Type B pancreatic cell (in vitro differentiated cells): ENCODE data around the gene IPO9. TPM values are rescaled to one million over a fixed set of nuclear protein-coding genes. Genes with fewer than 3 reads are reported as not detected.

Experiments
- DNase-seq: peaks from one replicate; pipeline ENCODE4 v3.0.0; 2021; ENCODE audit warnings: mixed read lengths; ENCODE audit not compliant: unreplicated experiment; ENCODE audit errors: extremely low spot score
- H3K27ac Mint-ChIP-seq: 2 replicates; pipeline ENCODE4 v1.8.0; 2021; ENCODE audit warnings: mild to moderate bottlenecking, mixed read lengths
- H3K27me3 Mint-ChIP-seq: 2 replicates; pipeline ENCODE4 v1.8.0; 2021; ENCODE audit warnings: mixed read lengths
- H3K36me3 Mint-ChIP-seq: 2 replicates; pipeline ENCODE4 v1.8.0; 2021; ENCODE audit warnings: mixed read lengths
- H3K4me1 Mint-ChIP-seq: one replicate; pipeline ENCODE4 v1.8.0; 2021; ENCODE audit warnings: mixed read lengths; ENCODE audit not compliant: unreplicated experiment
- H3K4me3 Mint-ChIP-seq: 2 replicates; pipeline ENCODE4 v1.8.0; 2021; ENCODE audit warnings: mild to moderate bottlenecking, mixed read lengths
- H3K9me3 Mint-ChIP-seq: 2 replicates; pipeline ENCODE4 v1.8.0; 2021; ENCODE audit warnings: mixed read lengths
- total RNA-seq: library from RNA; stranded (reverse); gene quantifications from 2 replicates; pipeline ENCODE4 v1.2.1, GENCODE V29; 2021; ENCODE audit warnings: low replicate concordance
- TF ChIP-seq, protein P1 (sequence below): fragments of 200-600 bp; sonication (generic); conservative IDR thresholded peaks from 2 replicates; pipeline ENCODE4 v1.5.0; 2021; ENCODE audit warnings: antibody characterized with exemption, mild to moderate bottlenecking

Gene IPO9
- total RNA-seq, 1 donor from 2014 or later, result 92.4 TPM

DNA sequence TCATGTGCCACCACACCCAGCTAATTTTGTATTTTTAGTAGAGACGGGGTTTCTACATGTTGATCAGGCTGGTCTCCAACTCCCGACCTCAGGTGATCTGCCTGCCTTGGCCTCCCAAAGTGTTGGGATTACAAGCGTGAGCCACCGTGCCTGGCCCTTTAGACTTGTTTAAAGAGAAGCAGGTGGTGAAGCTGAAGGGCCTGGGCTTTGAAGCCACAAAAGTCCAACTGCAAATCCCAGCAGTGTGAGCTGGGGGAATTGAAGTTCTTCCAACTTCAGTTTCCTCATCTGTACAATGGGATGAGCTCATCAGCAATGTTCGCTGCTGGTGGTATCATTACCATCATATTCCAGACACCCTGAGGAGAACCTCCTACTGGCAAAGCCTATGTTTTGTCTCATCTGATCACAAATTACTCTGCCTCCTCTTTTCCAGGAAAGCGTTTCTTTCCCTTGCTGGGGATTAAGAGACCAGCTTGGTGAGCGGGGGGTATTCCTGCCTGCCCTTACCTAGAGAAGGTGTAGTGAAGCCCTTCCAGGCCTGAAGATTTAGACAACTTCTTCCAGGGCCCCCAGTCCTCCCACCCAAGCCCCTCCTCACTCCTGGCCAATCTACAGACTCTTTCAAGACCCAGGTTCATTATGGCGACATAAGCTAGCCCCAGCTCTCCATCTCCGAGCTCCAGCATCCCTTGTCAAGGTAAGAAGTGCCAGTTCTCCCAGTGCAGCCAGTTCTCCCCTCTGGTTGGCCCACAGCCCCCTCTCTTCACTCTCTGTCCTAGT is 57.3 kb downstream of the IPO9 start:
- Mint-ChIP-seq H3K4me1 (peaks cover 5% of the 10 kb centered on the region), H3K27ac (peak overlapping the region; percentile 18), H3K27me3 (peaks cover 34% of the 10 kb centered on the region), H3K4me3 (no peak overlapping the region), H3K36me3 (no peaks in the 10 kb centered on the region), H3K9me3 (no peaks in the 10 kb centered on the region)
- no peak for DNase-seq
- TF ChIP-seq, protein P1, sequence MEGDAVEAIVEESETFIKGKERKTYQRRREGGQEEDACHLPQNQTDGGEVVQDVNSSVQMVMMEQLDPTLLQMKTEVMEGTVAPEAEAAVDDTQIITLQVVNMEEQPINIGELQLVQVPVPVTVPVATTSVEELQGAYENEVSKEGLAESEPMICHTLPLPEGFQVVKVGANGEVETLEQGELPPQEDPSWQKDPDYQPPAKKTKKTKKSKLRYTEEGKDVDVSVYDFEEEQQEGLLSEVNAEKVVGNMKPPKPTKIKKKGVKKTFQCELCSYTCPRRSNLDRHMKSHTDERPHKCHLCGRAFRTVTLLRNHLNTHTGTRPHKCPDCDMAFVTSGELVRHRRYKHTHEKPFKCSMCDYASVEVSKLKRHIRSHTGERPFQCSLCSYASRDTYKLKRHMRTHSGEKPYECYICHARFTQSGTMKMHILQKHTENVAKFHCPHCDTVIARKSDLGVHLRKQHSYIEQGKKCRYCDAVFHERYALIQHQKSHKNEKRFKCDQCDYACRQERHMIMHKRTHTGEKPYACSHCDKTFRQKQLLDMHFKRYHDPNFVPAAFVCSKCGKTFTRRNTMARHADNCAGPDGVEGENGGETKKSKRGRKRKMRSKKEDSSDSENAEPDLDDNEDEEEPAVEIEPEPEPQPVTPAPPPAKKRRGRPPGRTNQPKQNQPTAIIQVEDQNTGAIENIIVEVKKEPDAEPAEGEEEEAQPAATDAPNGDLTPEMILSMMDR, result no peak

DNA sequence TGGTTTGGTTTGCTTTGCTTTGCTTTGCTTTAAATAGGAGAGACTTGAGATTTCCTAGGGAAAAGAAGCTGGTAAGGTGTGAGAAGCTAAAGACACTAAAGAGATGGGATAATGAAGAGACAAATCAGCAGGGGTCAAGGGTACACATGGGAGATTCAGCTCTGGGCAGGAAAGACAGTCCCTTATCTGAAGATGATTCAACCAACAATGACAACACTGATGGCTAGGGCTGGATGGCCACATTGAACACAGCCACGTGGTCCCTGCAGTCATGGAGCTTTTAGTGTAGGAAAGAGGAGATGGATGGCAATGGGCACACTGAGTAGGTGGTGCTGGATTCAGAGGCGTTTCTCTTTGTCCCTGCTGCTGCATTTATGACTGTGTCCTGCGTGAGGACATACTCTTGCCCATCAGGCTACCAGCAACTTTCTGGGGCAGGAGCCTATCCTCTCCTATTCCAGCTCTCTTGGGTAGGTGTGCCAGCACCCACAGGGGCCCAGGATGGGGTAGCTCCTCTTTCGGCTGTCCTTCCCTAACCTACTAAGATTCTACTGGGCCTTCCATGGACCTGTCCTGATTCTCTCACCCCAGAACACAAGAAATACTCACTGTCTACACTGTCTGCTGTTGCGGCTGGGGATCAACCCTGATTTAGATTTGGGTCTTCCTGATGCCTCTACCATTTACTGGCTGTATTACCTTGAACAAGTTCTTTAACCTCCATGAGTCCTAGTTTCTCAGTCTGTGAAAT is 58.3 kb downstream of the IPO9 start:
- Mint-ChIP-seq H3K4me3 (peak overlapping the region; percentile 81), H3K36me3 (no peaks in the 10 kb centered on the region), H3K9me3 (no peaks in the 10 kb centered on the region), H3K27me3 (peaks cover 34% of the 10 kb centered on the region), H3K4me1 (no peaks in the 10 kb centered on the region), H3K27ac (no peak overlapping the region)
- TF ChIP-seq, protein P1, result no peak
- DNase-seq, result no peak

DNA sequence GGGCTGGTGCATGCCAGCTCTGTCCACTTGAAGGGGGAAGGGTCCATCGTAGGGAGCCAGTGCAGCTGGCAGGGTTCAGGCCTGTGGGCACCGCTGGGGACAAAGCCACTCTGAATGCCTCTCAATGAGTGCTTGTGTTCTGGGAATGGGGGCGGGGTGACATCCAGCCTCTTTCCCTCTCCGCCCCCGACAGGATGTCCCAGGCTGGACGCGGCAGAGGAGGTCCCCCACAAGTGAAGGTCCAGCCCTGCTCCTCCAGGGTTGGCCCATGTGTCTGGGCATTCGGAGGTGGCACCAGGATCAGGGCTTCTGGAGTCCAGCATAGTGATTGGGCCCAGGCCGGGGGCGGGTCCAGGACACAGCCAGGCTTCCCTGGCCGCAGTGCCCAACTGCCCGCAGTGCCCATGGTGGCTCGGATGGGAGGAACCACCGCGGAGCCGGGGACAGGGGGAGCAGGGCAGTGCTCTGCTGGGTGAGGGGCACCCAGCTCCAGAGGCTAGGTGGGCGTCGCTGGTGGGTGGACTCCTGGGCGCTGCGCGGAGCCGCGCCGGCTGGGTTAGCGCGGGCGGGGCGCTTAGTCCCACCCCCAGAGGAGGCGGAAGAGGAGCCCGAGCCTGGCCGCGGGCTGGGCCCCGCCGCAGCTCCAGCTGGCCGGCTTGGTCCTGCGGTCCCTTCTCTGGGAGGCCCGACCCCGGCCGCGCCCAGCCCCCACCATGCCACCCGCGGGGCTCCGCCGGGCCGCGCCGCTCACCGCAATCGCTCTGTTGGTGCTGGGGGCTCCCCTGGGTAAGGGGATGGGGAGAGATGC is 59.5 kb downstream of the IPO9 start, which contains the start of gene SHISA4:
SHISA4 (plus strand) TSS at position 617 of the 808 bp plus-strand sequence; CDS start at position 714, 97 bp downstream.
- Mint-ChIP-seq H3K36me3 (no peaks in the 10 kb centered on the region), H3K27ac (no peak within 1 kb of the TSS), H3K4me1 (no peaks in the 10 kb centered on the region), H3K9me3 (no peaks in the 10 kb centered on the region), H3K27me3 (peaks cover 34% of the 10 kb centered on the region), H3K4me3 (peak within 1 kb of the TSS; percentile 86)
- TF ChIP-seq, protein P1, result no peak
- DNase-seq, result peak; percentile 75

DNA sequence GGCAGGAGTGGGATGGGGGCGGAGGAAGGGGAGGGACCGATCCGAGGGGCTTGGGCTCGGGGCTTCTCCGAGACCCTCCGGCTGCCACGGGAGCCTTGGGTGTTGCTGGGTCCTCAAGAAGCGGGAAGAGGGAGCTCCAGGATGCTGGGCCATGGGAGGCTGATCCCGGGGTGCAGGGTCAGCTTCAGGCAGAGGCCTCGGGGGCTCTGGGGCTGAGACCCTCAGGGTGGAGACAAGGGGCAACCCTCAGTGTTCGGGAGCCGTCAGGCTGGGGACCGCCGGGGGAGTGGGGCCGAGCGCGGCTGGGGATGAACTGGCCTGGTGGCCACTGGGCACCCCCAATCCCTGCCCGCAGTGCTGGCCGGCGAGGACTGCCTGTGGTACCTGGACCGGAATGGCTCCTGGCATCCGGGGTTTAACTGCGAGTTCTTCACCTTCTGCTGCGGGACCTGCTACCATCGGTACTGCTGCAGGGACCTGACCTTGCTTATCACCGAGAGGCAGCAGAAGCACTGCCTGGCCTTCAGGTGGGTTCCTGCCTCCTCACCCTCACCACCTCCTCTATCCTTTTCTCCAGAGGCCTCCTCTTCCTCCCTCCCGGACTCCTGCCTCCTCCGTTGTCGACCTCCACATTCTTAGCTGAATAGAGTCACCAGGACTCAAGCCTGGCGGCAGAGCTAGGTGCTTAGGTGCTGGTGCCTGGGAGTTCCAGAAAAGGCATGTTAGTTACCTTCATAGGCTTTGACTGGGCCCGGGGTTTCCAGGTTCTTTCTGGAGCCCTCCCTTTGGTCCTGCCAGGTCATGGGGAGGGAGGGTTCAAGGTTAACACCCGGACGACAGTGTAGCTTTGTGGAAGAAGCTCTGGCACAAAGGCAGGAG is 60.4 kb downstream of the IPO9 start:
- Mint-ChIP-seq H3K36me3 (no peaks in the 10 kb centered on the region), H3K27me3 (peaks cover 34% of the 10 kb centered on the region), H3K4me1 (peaks cover 4% of the 10 kb centered on the region), H3K9me3 (no peaks in the 10 kb centered on the region), H3K27ac (no peak overlapping the region), H3K4me3 (peak overlapping the region; percentile 86)
- DNase-seq, result no peak
- TF ChIP-seq, protein P1, result no peak
